Cardiac fibroblast (primary cell): ENCODE data around the gene KLF9.

Experiments used
- DNase-seq, 2 donors: peaks; one replicate each; pipeline versions ENCODE4 v3.0.0 to v3.0.0-alpha.2; 2010; ENCODE audit warnings: low read depth in 2 of 2
- H3K4me3 ChIP-seq, 2 donors: replicated peaks in 1 of 2; 1 replicate in 1 of 2; 2 replicates in 1 of 2; pipeline ENCODE4 v1.5.1; 2011; ENCODE audit warnings: low read depth in 2 of 2, low read length in 2 of 2, mild to moderate bottlenecking in 2 of 2, moderate library complexity in 1 of 2
- TF ChIP-seq, protein P1 (sequence below): IDR thresholded peaks from one replicate; pipeline ENCODE4 v1.5.1; 2011; ENCODE audit warnings: low read depth, mild to moderate bottlenecking, low read length, inconsistent platforms

The KLF9 gene

DNA sequence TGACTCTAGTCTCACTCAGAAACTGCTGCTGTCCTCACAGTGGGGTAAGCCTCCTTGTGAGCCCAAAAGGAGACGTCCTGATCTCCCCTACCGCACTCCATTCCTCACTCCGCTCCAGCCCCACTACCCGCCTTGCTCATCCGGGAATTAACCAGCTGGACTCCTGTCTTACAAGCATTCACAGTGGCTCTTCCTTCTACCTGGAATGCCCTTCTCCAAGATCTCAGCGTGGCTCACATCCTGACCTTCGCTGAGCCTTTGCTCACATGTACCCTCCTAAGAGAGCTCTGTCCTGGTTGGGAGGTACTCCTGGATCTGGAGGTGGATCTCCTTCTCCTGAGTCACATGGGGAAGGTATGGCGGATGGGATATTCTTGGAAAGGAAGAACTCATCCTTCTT lies 10.7 kb upstream of the KLF9 start:
- TF ChIP-seq, protein P1, sequence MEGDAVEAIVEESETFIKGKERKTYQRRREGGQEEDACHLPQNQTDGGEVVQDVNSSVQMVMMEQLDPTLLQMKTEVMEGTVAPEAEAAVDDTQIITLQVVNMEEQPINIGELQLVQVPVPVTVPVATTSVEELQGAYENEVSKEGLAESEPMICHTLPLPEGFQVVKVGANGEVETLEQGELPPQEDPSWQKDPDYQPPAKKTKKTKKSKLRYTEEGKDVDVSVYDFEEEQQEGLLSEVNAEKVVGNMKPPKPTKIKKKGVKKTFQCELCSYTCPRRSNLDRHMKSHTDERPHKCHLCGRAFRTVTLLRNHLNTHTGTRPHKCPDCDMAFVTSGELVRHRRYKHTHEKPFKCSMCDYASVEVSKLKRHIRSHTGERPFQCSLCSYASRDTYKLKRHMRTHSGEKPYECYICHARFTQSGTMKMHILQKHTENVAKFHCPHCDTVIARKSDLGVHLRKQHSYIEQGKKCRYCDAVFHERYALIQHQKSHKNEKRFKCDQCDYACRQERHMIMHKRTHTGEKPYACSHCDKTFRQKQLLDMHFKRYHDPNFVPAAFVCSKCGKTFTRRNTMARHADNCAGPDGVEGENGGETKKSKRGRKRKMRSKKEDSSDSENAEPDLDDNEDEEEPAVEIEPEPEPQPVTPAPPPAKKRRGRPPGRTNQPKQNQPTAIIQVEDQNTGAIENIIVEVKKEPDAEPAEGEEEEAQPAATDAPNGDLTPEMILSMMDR = no peak

DNA sequence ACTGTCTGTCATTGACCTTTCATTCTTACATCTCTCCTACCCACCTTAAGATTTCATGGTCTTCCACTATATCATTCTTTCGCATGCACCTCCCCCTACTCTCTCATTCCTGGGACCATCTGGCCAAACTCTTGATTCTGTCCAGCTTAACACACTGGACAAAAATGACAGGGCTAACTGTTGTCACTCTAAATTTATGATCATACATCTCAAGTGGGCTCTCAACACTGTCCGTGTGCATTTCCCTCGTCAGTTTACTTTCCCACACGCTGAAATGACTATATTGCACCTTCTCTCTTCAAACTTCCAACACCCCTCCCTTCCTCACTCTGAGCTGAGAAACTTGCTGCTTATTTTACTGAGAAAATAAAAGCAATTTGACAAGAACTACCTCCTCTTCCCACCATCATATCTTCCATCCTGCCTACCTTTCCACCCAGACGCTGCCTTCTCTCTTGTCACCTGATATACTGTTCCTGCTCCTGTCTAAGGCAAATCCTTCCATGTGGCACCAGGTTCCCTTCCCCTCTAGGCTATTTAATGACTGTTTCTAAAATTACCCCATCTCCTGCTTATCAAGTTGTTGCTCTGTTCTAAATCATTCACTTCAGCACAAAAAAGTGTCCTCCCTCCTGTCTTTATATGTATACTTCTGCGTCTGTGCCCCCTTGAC lies 8.1 kb upstream of the KLF9 start:
- no peak for DNase-seq
- H3K4me3 ChIP-seq = no peak overlapping the region
- TF ChIP-seq, protein P1 = no peak

More for the DNA sequence above, 10.7 kb upstream of the KLF9 start:
- H3K4me3 ChIP-seq = no peak overlapping the region
- no peak for DNase-seq

DNA sequence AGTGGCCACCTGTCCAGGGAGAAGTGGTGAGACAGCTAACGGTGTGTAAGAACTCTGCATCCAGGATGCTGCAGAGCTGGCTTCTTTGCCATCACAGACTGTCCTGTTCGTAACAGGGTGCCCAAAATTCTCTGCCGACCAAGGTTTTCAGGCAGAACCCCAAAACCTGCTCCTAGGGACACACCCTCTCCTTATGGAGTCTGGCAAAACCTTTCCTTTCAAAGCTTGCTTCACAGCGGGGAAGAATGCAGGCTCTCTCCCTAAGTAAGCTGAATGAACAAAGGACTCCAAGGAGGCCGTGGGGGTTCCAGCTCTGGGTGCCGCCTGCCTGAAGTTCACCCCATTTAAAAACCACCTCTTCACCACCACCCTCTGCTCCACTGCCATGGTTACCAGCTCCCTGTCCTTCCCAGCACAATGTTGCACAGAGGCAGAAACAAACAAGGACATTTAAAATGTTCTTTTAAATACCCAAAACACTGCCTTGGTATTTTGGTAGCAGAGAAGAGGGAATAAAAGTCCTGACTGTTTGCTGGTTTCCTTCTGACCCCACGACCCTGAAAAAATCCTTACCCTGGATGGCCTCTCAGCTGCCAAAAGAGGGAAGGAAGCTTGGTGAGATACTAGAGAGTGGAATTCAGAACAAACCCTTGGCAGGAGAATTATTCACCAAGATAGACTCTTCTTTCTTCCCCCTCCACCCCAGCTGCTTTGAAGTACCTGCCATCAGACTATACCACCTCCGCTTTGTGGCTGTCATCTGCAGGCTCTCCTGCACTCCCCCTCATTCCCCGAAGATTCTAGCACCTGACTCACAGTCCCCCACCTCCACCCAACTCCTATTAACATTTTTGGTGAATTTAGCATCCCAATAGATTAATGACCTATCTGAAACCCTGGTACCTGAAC lies 7.1 kb upstream of the KLF9 start:
- DNase-seq = peak; percentile 62 to 87
- H3K4me3 ChIP-seq = peak overlapping the region; percentile 17 to 54
- TF ChIP-seq, protein P1 = no peak

- DNase-seq = peak; percentile 93 to 97
- TF ChIP-seq, protein P1 = no peak
- peak overlapping the region; percentile 35 to 54 for H3K4me3 ChIP-seq
Measured at GRCh38 chr9:70420441-70421271, 6.2 kb upstream of the KLF9 start.

DNA sequence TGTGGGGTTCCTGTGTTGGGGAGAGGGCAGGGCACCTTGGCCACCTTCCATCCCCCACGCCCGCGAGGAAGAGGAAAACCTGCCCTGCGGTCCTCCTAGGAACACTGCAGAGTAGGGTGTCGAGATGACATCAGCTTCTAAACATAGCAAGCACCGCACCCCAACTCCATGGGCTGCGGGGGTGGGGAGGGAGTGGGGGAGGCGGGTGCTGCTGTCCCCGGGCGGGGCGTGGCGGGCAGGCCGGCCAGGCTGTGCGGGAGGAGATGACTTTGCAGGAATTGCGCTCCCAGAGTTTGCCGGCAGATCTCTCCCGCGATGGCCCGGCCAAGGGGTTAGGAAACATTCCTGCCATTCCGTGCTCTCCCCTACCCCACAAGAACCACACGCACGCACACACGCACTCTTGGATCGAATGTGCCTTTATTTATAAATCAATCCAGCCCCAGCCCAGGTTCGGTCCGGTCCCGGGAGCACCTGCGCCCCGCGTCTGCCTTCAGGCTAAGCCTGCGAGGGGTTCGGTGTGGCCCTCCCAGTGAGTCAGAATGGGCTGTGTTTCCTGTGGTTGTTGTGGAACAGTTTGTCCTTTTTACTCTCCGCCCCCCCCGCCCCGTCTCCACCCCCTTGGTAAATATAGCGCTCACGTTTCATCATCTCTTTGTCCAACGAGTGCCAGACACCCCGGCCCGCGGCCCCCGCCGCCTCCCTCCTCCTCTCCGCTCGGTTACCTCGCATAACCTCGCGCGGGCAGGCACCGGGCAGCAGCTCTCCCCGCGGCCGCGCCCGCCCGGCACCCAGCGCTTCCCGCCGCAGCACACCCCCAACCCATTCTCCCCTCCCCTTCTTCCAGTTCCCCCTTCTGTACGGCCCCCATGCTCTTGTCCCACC lies 5.3 kb upstream of the KLF9 start:
- TF ChIP-seq, protein P1 = no peak
- DNase-seq = peak; percentile 99
- peak overlapping the region; percentile 39 to 54 for H3K4me3 ChIP-seq
